SU-DHL-6 (cell line): ENCODE results near the gene NCAPG.

Experiments
- EZH2phosphoT487 ChIP-seq: fragments of 200-600 bp; sonication (generic), shearing (Covaris generic); conservative IDR thresholded peaks from 2 replicates; pipeline ENCODE4 v1.6.1; 2018; ENCODE audit warnings: mild to moderate bottlenecking, antibody characterized with exemption, low read length, moderate library complexity, mixed read lengths
- TF ChIP-seq, protein P1 (sequence below): fragments of 200-600 bp; sonication (generic); IDR thresholded peaks from one replicate; pipeline ENCODE4 v1.5.1; 2017; ENCODE audit warnings: antibody characterized with exemption, mild to moderate bottlenecking, low read length, moderate library complexity; ENCODE audit not compliant: insufficient read depth, poor library complexity, severe bottlenecking

DNA sequence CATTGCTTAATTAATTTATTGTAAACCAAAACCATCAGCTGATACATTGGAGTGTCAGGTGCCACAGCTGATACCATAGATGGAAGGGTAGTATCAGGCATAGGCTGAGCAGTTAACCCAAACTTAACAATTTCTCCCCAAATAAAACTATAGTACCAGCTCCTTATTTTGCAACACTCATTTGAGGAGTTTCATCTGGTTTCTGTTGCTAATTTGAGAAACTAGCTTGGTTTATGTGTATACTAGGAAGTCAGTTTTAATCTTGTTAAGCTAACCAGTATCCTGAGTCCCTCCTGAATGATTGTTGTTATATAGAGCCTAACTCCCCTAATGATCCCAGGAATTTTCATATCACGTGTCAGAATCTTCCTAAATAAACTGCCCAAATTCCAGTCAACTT, 13.0 kb upstream of the NCAPG start:
- TF ChIP-seq, protein P1, sequence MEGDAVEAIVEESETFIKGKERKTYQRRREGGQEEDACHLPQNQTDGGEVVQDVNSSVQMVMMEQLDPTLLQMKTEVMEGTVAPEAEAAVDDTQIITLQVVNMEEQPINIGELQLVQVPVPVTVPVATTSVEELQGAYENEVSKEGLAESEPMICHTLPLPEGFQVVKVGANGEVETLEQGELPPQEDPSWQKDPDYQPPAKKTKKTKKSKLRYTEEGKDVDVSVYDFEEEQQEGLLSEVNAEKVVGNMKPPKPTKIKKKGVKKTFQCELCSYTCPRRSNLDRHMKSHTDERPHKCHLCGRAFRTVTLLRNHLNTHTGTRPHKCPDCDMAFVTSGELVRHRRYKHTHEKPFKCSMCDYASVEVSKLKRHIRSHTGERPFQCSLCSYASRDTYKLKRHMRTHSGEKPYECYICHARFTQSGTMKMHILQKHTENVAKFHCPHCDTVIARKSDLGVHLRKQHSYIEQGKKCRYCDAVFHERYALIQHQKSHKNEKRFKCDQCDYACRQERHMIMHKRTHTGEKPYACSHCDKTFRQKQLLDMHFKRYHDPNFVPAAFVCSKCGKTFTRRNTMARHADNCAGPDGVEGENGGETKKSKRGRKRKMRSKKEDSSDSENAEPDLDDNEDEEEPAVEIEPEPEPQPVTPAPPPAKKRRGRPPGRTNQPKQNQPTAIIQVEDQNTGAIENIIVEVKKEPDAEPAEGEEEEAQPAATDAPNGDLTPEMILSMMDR: no peak
- no peak for TF ChIP-seq EZH2phosphoT487
